Mucosa of descending colon (tissue), 3 donors: ENCODE results near the gene APP. TPM values are rescaled to one million over a fixed set of nuclear protein-coding genes. Genes with fewer than 3 reads are reported as not detected.

Source experiments
- ATAC-seq: fragments of 200-7000 bp; cut with Tn5 transposase; one replicate; pipeline ENCODE4 v1.9.1; 2020; ENCODE audit warnings: mild to moderate bottlenecking, moderate library complexity
- DNase-seq, 3 donors: peaks; one replicate each; pipeline ENCODE4 v3.0.0-alpha.2; 2020
- H3K36me3 ChIP-seq: fragments of 200-600 bp; one replicate; pipeline ENCODE4 v1.8.0; 2021; ENCODE audit warnings: low read depth, mild to moderate bottlenecking
- H3K4me1 ChIP-seq: fragments of 200-600 bp; one replicate; pipeline ENCODE4 v1.8.0; 2021; ENCODE audit warnings: low read depth, mild to moderate bottlenecking
- H3K4me3 ChIP-seq: fragments of 200-600 bp; one replicate; pipeline ENCODE4 v1.8.0; 2021; ENCODE audit warnings: mild to moderate bottlenecking
- H3K9me3 ChIP-seq: fragments of 200-600 bp; one replicate; pipeline ENCODE4 v1.8.0; 2021; ENCODE audit warnings: mild to moderate bottlenecking
- intact Hi-C, 2 donors: fragments of 100-400 bp; cut with DNase I in 1 of 2; cut with micrococcal nuclease in 1 of 2; formaldehyde crosslinking; loops; one replicate each; pipeline versions ENCODE4 v1.11.0 to v1.11.1; 2022; cut with DNase I, micrococcal nuclease
- total RNA-seq, 3 donors: library from RNA; stranded (reverse); fragmentation: NEBNext Ultra II Directional in 2 of 3; extraction: Animal tissue kit (Norgen Biotek cat#: 25700) in 2 of 3; gene quantifications; one replicate each; pipeline versions ENCODE4 v1.2.1 to v1.2.4, GENCODE V29; 2021 to 2023
- TF ChIP-seq, protein P1 (sequence below): fragments of 200-600 bp; IDR thresholded peaks from one replicate; pipeline ENCODE4 v1.8.0; 2022; ENCODE audit warnings: antibody characterized with exemption, mild to moderate bottlenecking
- donor health status: DM: no; HTN: no; CAD: no; lungs with moderate emphysema.
- donor health status: DM: no; HTN: no; CAD: no.
- donor health status: DM: no; HTN: yes; CAD: no.

APP gene
- total RNA-seq, 3 donors from 2014 or later, result 573 to 666 (median 579) TPM

DNA sequence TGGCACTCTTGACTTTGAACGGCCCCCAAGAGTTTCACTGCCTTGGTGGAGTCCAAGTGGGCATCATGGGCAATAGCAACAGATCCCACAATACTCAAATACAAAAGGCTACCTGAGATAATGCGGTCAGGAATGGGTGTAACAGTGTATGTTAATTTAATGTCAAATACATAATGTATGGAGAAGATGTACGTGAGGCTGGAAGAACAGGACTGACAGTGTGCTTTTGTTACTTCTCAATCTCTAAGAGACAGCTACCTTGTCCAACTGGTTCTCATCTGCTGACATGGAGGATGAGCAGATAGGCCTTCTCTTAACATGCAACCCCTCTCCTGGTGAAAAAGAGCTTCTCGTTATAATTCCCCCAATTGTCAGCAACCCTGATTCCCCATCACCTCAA is 167.2 kb downstream of the APP start:
- Histone ChIP-seq H3K9me3 (no peaks in the 10 kb centered on the region), H3K4me1 (peaks cover 10% of the 10 kb centered on the region), H3K4me3 (no peak overlapping the region), H3K36me3 (no peaks in the 10 kb centered on the region)
- ATAC-seq (no peak), DNase-seq (no peak)
- TF ChIP-seq, protein P1, sequence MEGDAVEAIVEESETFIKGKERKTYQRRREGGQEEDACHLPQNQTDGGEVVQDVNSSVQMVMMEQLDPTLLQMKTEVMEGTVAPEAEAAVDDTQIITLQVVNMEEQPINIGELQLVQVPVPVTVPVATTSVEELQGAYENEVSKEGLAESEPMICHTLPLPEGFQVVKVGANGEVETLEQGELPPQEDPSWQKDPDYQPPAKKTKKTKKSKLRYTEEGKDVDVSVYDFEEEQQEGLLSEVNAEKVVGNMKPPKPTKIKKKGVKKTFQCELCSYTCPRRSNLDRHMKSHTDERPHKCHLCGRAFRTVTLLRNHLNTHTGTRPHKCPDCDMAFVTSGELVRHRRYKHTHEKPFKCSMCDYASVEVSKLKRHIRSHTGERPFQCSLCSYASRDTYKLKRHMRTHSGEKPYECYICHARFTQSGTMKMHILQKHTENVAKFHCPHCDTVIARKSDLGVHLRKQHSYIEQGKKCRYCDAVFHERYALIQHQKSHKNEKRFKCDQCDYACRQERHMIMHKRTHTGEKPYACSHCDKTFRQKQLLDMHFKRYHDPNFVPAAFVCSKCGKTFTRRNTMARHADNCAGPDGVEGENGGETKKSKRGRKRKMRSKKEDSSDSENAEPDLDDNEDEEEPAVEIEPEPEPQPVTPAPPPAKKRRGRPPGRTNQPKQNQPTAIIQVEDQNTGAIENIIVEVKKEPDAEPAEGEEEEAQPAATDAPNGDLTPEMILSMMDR, result no peak
- intact Hi-C loops, result no loop called here

DNA sequence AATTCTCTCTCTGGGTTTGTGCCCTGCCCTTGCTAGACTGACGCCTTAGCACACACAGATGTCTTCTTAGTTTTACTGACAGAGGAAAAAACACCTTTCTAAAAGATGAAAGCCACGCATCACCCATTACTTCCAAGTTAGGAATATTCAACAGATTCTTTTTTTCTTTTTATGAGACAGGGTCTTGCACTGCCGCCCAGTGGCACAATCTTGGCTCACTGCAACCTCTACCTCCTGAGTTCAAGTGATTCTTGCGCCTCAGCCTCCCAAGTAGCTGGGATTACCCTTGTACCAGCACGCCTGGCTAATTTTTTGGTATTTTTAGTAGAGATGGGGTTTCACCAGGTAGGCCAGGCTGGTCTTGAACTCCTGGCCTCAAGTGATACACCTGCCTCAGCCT is 169.2 kb downstream of the APP start:
- H3K9me3 ChIP-seq, result no peaks in the 10 kb centered on the region
- no peaks in the 10 kb centered on the region for H3K36me3 ChIP-seq
- DNase-seq (peak in 1 of 3 donors; percentile 42), ATAC-seq (no peak)
- TF ChIP-seq, protein P1, result no peak
- H3K4me3 ChIP-seq, result no peak overlapping the region
- H3K4me1 ChIP-seq, result peaks cover 10% of the 10 kb centered on the region
- intact Hi-C loops, result no loop called here

DNA sequence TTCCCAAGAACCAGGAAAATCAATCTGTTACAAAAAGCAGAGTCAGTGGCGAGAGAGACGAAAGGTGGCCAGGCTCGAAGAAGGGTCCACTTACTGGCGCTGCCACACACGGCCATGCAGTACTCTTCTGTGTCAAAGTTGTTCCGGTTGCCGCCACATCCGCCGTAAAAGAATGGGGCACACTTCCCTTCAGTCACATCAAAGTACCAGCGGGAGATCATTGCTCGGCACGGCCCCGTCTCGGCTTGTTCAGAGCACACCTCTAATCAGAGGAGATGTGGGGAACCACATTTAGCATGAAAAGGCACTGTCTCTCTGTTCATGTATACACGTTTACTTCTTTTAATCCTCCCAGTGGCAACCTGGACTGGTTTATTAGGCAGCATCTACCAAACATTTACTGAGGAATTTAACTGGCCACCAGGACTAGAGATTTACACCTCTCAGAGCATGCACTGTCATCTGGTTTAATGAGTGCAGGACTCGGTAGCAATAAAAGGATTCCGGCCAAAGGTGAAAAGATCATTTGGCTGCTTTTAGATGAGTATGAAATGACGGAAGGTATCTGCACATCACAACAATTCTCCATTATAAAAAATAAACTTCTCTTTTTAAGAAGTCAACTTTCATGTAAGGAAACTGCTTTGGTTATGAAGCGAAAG is 170.5 kb downstream of the APP start:
- Histone ChIP-seq H3K9me3 (no peaks in the 10 kb centered on the region), H3K4me3 (no peak overlapping the region), H3K36me3 (no peaks in the 10 kb centered on the region), H3K4me1 (peaks cover 10% of the 10 kb centered on the region)
- intact Hi-C loops, result no loop called here
- ATAC-seq (peak; percentile 67), DNase-seq (peak; percentile 54 to 72 (median 65))
- TF ChIP-seq, protein P1, result no peak

DNA sequence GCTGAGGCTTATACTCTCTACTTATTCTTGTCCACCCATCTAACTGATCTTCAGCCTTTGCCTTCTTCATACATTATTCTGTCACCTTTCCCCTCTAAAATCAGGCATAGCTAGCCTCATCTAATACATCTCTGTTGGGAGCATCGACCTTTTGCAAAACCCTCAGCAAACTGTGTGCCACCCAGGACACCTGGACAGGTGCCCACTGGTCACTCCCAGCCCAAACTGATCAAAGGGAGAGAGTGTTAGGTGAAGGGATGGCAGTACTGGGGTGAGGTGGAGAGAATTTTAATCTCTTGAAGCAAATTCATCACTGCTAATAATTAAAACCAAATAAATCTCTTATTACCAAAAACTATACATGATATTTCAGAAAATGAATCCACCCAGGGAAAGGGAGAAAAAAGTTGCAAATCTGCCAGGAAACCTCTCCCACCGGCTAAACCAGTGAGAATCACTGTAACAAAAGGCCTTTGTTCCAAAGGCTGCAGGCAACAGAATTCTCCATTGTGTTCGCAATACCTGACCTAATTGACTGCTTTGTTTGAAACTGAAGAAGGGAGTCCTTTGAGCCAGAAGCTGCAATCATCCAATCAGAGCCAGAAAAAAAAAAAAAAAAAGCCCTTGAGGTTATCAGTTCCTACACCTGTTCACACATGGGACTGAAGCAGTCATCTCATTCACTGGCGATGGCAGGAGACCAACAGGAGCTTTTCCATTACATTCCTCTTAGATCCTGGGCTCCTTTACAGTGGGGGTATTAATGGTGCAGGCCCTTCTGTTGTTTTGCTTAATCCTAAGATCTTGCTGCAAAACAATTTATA is 172.6 kb downstream of the APP start:
- intact Hi-C loops, result no loop called here
- ATAC-seq, result peak; percentile 84

DNA sequence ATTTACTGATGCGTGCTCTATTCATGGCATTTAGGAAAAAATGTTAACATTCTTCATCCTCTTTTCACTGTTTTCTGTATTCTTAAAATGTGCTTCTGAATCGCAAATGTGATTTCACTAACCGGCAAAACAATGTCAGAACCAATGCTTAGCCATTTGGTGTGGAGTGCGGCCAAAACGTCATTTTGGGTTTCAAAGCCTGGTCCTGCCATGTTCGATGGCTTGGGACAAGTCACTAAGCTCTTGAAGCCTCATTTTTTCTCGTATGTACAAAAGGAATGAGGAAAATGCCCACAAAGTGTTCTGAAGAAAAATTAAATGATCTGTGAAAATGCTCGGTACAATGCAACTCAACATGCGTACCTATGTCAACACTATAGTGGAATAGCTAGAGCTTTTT is 175.3 kb downstream of the APP start:
- intact Hi-C loops, result no loop called here
- TF ChIP-seq, protein P1, result no peak
- no peak for ATAC-seq

More for the DNA sequence above, 172.6 kb downstream of the APP start:
- TF ChIP-seq, protein P1, result no peak
- no peaks in the 10 kb centered on the region for H3K9me3 ChIP-seq
- H3K4me3 ChIP-seq, result no peak overlapping the region
- DNase-seq, result peak in 2 of 3 donors; percentile 49 to 55
- H3K36me3 ChIP-seq, result no peaks in the 10 kb centered on the region
- H3K4me1 ChIP-seq, result peaks cover 10% of the 10 kb centered on the region

More for the DNA sequence above, 175.3 kb downstream of the APP start:
- DNase-seq, result no peak
- Histone ChIP-seq H3K36me3 (no peaks in the 10 kb centered on the region), H3K4me1 (peaks cover 4% of the 10 kb centered on the region), H3K4me3 (no peak overlapping the region), H3K9me3 (no peaks in the 10 kb centered on the region)
